HG03457 (cell line): Measurements from ENCODE around the gene KCNN3.
"Not testable (repeated sequence)": the region's sequence is repeated elsewhere in the genome, so short reads cannot be mapped to it uniquely, and the experiment has no call there.

Experiments used
- ATAC-seq: cut with Tn5 transposase; IDR thresholded peaks from one replicate; pipeline ENCODE4 v1.9.1; 2021; ENCODE audit warnings: moderate number of reproducible peaks; ENCODE audit not compliant: unreplicated experiment

The KCNN3 gene

DNA sequence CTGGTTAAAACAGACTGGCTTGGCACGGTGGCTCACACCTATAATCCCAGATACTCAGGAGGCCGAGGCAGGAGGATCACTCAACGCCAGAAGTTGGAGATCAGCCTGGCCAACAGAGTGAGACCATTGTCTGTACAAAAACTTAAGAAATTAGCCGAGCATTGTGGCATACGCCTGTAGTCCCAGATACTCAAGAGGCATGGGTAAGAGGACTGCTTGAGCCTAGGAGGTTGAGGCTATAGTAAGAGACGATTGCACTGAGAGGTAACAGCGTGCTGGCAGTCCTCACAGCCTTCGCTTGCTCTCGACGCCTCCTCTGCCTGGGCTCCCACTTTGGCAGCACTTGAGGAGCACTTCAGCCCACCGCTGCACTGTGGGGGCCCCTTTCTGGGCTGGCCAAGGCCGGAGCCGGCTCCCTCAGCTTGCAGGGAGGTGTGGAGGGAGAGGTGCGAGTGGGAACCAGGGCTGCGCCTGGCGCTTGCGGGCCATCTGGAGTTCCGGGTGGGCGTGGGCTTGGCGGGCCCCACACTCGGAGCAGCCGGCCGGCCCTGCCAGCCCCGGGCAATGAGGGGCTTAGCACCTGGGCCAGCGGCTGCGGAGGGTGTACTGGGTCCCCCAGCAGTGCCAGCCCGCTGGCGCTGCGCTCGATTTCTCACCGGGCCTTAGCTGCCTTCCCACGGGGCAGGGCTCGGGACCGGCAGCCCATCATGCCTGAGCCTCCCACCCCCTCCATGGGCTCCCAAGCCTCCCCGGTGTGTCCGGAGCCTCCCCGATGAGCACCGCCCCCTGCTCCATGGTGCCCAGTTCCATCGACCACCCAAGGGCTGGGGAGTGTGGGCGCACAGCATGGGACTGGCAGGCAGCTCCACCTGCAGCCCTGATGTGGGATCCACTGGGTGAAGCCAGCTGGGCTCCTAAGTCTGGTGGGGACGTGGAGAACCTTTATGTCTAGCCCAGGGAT lies 199.5 kb downstream of the KCNN3 start:
- ATAC-seq, result not testable (repeated sequence)

GRCh38 chr1:154669464-154670282 lies 200.4 kb downstream of the KCNN3 start:
- ATAC-seq, result no peak

DNA sequence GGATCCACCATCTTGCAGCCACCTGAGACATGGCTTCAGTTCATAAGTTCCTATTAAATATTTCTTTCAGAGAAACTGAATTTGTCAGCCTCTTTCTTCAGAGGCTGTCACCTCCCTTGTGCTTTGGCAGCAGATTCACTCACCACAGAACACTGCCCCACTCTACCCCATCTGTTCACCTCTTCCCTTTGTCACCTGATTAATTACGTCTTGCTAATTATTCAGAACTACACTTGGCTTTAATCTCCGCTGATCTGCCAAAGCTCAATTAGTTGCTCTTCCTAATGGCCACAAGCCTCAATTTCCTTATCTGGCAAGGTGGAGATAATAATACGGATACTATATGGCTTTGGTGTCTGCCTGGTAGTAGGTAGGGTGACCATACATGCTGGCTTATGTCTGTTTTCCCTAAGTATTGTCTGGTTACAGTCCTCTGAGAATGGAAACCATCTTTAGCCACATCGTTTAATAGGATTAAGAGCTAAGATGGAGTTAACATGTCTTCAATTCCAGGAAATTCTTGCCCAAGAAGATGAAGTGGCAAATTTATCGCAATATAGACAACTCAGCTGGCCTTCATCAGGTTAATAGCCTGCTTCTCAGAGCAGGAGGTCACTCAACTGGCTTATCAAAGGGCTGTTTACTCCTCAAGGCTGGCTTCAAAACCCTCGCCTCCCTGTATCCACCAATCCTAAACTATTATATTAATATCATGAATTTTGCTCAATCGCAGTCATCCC lies 203.9 kb downstream of the KCNN3 start:
- no peak for ATAC-seq

GRCh38 chr1:154664331-154665002 lies 205.6 kb downstream of the KCNN3 start:
- no peak for ATAC-seq

DNA sequence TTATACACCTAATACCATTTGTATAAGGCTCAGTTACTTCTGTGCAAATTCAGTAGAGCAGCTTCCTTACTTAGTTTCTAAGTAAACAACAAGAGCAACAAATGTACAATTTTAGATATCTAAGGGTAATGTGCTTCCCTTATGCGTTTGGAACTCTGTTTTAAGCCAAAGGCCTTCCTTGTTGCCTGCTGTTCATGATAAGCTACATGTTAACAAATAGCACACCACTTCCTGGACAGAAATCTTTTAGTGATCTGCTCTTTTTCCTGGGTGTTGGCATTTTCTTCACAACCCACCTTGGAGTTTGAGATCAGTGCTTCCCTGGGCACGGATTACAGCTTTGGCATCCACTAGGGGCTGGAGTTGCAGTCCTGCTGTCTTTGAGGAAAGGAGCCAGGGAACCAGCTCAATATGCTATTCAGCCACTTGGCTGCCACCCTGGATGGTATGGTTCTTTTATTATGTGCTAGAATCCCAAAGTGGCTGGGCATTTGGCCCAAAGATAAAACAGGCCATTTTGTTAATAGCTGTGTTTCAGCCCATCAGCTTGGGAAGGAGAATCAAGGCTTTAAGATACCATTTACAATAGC lies 206.5 kb downstream of the KCNN3 start:
- no peak for ATAC-seq

DNA sequence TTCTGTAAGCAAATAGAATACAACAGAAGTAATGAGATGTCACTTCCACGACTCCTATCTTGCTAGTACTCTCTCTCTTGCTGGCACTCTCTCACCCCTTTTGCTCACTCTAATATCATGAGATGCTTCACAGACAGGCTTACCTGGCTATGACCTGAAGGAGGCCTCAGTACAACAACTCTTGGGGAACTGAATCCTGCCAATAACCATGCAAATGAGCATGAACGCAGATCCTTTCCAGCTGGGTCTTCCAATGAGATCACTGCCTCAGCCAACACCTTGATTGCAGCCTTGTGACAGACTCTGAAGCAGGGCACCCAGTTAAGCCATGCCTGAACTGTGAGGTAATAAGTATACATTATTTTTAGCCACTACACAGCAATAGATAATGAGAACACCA lies 209.0 kb downstream of the KCNN3 start:
- no peak for ATAC-seq

- ATAC-seq, result no peak
These were observed 210.1 kb downstream of the KCNN3 start for GRCh38 chr1:154659823-154660592.

GRCh38 chr1:154657556-154657955 lies 212.5 kb downstream of the KCNN3 start:
- ATAC-seq, result no peak

DNA sequence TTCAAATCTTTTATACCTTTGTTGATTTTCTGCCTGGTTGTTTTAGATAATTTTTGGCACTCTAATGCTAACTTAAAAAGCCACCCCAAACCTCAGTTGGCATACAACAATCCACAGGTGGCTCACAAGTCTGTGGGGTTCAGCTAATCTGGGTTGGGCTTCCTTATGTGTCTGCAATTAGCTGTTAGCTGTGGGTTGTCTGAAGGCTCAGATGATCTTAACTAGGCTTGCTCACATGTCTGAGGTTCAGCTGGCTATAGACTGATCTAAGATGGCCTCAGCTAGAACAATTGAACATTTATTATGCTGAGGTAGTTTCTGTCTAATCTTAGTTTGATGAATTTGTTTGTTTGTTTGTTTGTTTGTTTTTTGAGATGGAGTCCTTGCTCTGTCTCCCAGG lies 217.2 kb downstream of the KCNN3 start:
- ATAC-seq, result no peak
